Measurements from ENCODE around the gene PSME2. TPM values are rescaled to one million over a fixed set of nuclear protein-coding genes. Genes with fewer than 3 reads are reported as not detected.

Gene PSME2
- total and polyA plus RNA-seq, 2 of the 13 experiments (the other 11 are each of a cell fraction or from before 2014, with no cell fraction given) = 332 to 716 TPM

- no peak; the same call in 1 of the 2 replicates for TF ChIP-seq BCL3 (CRISPR knock-in tag; IDR thresholded peaks at IDR 0.05)
- TF ChIP-seq EHMT2 (IDR thresholded peaks at IDR 0.05; ENCODE audit: borderline replicate concordance, low read depth, low read length) = no peak
- TF ChIP-seq ZNF20 (CRISPR knock-in tag; IDR thresholded peaks at IDR 0.05) = no peak
- TF ChIP-seq JUND (CRISPR knock-in tag; IDR thresholded peaks at IDR 0.05) = 0 out of 2 replicates have a peak, but pooled peaks have one; percentile 48
- TF ChIP-seq GTF3A (CRISPR knock-in tag; conservative IDR thresholded peaks at IDR 0.05) = no peak
- 0 out of 2 replicates have a peak, but pooled peaks have one; percentile 23 for TF ChIP-seq ZNF513 (CRISPR knock-in tag; conservative IDR thresholded peaks at IDR 0.05)
- peak; percentile 18; the same call in 1 of the 2 replicates for TF ChIP-seq CAMTA2 (CRISPR knock-in tag; IDR thresholded peaks at IDR 0.05; ENCODE audit: borderline replicate concordance)
- peak; percentile 87; the same call in 1 of the 2 replicates for TF ChIP-seq MZF1 (CRISPR knock-in tag; IDR thresholded peaks at IDR 0.05; ENCODE audit: borderline replicate concordance)
- TF ChIP-seq SNRNP70 (IDR thresholded peaks at IDR 0.05; ENCODE audit: low read depth, low read length) = no peak
- TF ChIP-seq ZBTB8A (CRISPR knock-in tag; IDR thresholded peaks at IDR 0.05; ENCODE audit: borderline replicate concordance, low read depth) = no peak
- TF ChIP-seq ZNF24 (IDR thresholded peaks at IDR 0.05) = no peak
- no peak for TF ChIP-seq SIX4 (CRISPR knock-in tag; IDR thresholded peaks at IDR 0.05)
- TF ChIP-seq KLF9 (CRISPR knock-in tag; IDR thresholded peaks at IDR 0.05; ENCODE audit: low read depth) = no peak
- TF ChIP-seq ZNF792 (CRISPR knock-in tag; IDR thresholded peaks at IDR 0.05) = no peak
- TF ChIP-seq AKAP8 (CRISPR knock-in tag; IDR thresholded peaks at IDR 0.05) = no peak
- no peak for TF ChIP-seq ZNF451 (CRISPR knock-in tag; IDR thresholded peaks at IDR 0.05)
- TF ChIP-seq NR3C1 (CRISPR knock-in tag; IDR thresholded peaks at IDR 0.05) = no peak
- no peak; the same call in 1 of the 2 replicates for TF ChIP-seq ZNF253 (CRISPR knock-in tag; IDR thresholded peaks at IDR 0.05; ENCODE audit: borderline replicate concordance)
- TF ChIP-seq IRX3 (CRISPR knock-in tag; IDR thresholded peaks at IDR 0.05; ENCODE audit: borderline replicate concordance, low read depth) = 0 out of 2 replicates have a peak, but pooled peaks have one; percentile 7
- no peak for TF ChIP-seq RXRA (CRISPR knock-in tag; IDR thresholded peaks at IDR 0.05)
- no peak for TF ChIP-seq RBAK (CRISPR knock-in tag; IDR thresholded peaks at IDR 0.05)
- no peak for TF ChIP-seq HOXA3 (CRISPR knock-in tag; IDR thresholded peaks at IDR 0.05)
- no peak for TF ChIP-seq FLYWCH1 (CRISPR knock-in tag; IDR thresholded peaks at IDR 0.05)
- TF ChIP-seq SCMH1 (CRISPR knock-in tag; IDR thresholded peaks at IDR 0.05; ENCODE audit: borderline replicate concordance) = no peak
- no peak for TF ChIP-seq ZNF616 (CRISPR knock-in tag; IDR thresholded peaks at IDR 0.05; ENCODE audit: low read depth)
- TF ChIP-seq ZBTB37 (CRISPR knock-in tag; IDR thresholded peaks at IDR 0.05) = no peak
- TF ChIP-seq ZNF432 (CRISPR knock-in tag; IDR thresholded peaks at IDR 0.05; ENCODE audit: borderline replicate concordance) = no peak
- TF ChIP-seq NAIF1 (CRISPR knock-in tag; IDR thresholded peaks at IDR 0.05; ENCODE audit: borderline replicate concordance) = no peak
- no peak for TF ChIP-seq MED8 (CRISPR knock-in tag; IDR thresholded peaks at IDR 0.05; ENCODE audit: insufficient replicate concordance)
- TF ChIP-seq KMT2A (CRISPR knock-in tag; IDR thresholded peaks at IDR 0.05) = no peak; the same call in 1 of the 2 replicates
- TF ChIP-seq SMAD1 (CRISPR knock-in tag; IDR thresholded peaks at IDR 0.05; ENCODE audit: borderline replicate concordance, low read depth) = no peak
Measured at GRCh38 chr14:24135584-24135833, 10.9 kb downstream of the PSME2 start (continued).
